Amygdala (tissue), 56 donors: ENCODE data around the gene SLIT1.

Experiments used
- DNase-seq, 56 donors: peaks; one replicate each; lab custom pipeline; 2025; lab: John Stamatoyannopoulos, UW

Gene SLIT1

DNA sequence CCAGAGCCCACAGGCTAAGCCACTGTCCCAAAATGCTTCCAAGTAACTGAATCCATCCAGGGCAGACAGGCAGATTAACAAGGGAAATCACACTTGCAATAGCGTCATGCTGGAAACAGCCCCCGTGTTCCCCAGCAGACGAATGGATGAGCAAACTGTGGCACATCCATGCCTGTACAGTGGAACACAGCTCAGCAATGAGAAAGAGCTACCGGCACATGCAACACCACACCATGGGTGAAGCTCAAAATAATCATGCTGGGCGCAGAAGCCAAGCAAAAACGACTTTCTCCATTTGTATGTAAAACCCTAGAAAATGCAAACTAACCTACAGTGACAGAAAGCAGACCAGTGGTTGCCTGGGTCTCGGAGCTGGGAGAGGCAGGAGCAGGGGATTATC lies 153.1 kb downstream of the SLIT1 start:
- DNase-seq = no peak

DNA sequence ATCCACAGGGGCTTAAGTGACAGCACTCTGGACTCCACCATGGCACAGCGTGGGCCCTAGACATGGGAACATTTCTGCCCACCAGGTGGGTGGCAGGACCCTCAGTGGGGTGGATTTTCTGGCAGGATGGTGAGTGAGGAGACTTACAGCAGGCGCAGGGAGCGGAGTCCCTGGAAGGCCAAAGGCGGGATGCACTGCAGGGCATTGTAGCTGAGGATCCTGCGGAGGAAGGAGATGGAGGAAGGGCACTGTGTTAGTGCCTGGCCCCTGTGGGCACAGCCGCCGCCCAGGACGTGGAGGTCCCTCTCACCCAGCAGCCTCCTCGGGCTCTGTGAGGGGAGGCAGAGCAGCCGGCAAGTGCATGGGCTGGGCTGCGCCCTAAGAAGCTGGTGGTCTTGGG lies 154.3 kb downstream of the SLIT1 start:
- DNase-seq = no peak

DNA sequence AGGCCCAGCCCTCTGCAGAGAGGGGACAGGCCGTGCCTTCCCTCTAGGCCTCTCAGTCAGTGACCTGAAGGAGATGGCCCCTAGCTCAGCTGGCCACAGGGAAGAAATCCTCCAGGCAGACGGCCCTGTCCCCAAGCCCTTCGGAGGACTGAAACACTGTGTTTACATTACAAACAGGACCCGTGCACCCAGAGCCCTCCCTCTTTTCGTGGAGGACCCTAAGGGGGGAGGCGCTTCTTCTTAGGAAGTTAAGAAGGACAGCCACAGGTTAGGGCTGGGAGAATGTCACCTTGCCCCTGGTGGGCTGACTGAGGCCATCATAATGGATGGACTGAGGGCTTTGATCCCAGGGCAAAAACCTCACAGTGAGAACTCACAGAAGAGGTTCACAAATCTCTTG lies 154.9 kb downstream of the SLIT1 start:
- no peak for DNase-seq

- no peak for DNase-seq
These were observed 156.5 kb downstream of the SLIT1 start for GRCh38 chr10:97029271-97029670.

DNA sequence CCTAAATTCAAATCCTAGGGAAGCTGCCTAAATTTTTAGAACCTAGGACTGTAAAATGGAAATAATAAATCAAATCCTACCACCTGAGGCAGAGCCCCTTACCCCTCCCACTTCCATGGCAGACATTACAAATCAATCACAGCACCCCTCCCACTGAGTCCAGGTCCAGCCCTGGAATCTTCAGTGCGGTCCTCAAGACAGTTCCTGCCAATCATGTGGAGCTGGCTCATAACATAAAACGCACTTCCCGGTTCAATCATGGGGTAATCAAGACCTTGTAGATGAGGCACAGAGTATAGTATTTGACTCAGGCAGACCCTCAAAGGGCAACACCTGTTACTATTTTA lies 157.0 kb downstream of the SLIT1 start:
- DNase-seq = no peak

GRCh38 chr10:97028126-97028831 lies 157.5 kb downstream of the SLIT1 start:
- DNase-seq = no peak

DNA sequence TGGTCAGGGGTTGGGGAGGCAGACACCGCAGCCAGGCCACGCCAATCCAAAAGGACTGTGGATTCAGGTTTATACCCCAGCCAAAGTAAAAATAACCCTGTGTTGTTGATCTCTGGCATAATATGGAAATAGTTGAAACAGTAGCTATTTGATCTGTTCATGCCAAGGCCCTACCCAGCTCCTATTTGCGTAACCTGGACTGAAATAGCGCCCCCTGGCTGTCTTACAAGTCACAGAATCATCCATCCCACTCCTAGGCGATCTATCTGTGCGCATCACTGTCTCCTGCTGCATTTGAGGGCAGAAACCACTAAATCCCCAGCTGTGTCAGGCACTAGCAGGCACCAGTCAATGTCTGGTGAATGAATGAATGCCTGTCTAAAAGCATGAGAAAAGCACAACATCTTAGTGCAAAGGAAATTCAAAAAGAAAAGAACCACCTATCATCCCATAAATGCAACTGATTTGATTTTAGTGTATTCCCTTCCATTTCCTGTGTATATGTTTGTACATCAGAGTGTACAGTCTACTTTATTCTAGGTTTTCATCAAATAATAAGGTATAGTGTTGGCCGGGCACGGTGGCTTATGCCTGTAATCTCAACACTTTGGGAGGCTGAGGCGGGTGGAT lies 160.0 kb downstream of the SLIT1 start:
- DNase-seq = peak in 36 of 56 donors; percentile 4 to 80 (median 38)

DNA sequence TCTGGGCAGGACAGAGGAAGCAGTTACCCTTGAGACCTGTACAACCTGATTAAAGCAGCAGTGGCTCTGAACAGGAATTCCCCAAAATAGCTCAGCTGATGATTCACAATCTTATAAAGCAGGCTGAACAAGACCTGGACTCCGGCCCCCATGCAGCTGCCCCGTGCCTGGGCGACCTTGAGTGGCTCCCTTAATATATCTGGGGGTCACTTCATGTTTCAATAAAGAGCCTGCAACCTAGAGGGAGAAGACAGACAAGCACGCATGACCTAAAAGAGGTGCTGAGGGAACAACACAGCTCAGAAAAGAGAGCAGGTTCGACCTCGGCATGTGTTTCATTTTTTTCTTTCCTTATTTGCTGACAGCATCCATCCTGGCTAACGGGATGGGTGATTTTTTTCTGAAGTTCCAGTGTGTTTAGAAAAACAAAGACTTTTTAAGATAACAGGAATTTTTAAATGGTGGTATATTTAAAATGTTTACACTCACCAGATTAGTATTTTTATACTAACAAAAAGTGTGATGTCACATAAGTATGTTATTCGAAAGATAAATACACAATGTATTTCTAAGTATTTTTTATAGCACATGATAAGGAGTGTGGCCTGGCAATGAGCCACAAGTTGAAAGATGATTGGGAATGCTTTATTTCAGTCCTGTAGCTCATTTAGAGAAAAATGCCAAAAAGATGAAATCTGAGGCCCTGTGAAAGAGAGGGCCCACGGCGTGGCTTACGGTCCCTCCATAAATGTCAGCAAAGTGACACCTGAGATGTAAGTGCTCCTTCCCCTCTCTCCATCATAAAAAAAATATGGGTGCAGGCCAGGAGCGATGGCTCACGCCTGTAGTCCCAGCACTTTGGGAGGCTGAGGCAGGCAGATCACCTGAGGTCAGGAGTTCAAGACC lies 161.3 kb downstream of the SLIT1 start:
- DNase-seq = no peak

DNA sequence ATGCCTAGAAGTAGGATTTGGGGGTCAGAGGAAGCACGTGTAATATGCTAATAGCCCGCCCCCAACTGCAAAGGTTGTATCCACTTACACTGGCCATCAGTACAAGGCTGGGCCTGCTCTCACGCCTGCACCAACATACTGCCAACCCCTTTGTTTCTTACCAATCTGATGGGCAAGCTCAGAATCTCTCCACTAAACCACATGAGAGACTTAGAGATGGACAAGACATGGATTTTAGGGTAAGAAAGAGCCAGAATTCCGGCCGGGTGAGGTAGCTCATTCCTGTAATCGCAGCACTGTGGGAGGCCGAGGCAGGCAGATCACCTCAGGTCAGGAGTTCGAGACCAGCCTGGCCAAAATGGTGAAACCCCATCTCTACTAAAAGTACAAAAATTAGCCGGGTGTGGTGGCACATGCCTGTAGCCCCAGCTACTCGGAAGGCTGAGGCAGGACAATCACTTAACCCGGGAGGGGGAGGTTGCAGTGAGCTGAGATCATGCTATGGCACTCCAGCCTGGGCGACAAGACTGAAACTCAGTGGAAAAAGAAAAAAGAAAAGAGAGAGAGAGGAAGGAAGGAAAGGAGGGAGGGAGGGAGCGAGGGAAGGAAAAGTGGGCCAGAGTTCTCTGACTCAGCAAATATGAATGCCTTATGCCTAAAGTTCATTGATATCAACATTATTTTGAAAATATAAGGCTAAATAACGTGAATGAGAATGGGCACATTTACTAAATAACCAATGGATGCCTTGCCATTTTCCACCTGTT lies 162.2 kb downstream of the SLIT1 start:
- DNase-seq = no peak

GRCh38 chr10:97022616-97023015 lies 163.1 kb downstream of the SLIT1 start:
- no peak for DNase-seq

- DNase-seq = peak in 23 of 56 donors; percentile 11 to 64 (median 34)
These were observed 165.0 kb downstream of the SLIT1 start for GRCh38 chr10:97020452-97021400.

DNA sequence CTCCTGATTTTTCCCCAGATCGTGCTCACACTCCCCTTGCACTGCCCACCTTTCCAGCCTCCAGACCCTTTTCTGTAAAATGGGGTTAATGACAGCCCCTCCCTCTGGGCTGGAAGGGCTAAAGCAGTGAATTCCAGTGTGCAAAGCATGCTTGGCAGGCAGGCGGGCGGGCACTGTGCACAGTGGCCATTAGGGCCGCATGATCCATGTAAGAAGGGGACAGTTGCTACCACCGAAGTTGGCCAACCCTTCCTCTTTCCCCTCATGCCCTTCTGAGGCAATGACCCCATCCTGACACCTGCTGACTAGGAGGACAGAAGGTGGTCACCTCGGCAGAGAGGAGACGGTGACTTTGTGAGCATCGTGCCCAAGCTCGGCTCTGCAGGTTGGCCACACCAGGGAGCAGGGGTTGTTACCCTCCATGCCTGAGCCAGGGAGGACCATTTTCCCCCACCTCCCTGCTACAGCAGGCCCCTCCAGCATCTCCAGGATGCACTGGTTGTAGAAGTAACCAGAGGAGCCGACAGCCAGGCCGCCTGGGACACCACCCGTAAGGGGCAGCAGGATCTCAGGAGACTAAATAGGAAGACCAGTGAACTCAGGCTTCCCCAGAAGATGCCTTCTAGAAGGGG lies 166.4 kb downstream of the SLIT1 start:
- no peak for DNase-seq

GRCh38 chr10:97018251-97019212 lies 167.2 kb downstream of the SLIT1 start:
- DNase-seq = no peak

- peak in 1 of 56 donors; percentile 29 for DNase-seq
These were observed 168.3 kb downstream of the SLIT1 start for GRCh38 chr10:97017474-97017903.

DNA sequence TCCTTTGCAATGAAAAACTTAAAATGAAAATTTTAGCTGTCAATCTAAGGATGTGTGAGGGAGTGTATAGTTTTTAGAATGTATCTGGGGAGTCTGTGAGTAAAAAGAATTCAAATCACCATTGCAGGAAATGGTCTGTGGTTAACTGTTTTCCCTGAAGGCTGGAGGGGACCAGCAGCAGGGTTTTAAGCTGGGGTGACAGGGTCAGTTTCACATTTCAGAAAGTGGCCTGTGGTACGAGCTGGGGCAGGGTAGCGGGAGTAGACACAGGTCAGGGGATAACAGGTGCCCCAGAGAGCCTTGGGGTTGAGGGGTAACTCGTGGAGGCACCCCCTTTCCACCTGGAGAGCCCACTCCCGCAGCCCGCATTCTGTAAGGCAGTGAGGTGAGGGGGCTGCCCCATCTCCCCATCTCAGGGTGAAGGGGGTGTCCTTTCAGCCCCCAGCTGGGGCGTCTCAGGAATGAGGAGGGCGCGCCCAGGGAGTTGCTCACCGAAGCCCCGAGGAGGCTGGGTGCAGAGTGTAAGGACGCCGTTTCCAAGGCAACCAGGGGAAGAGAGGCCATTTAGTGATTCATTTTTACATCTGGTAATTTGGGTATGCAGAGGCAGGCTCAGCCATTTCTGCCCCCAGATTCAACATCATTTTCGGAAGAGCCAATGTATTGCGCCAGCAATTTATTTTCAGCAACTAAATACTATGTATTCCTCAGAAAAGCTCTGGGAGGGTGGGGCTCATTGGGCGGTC lies 168.9 kb downstream of the SLIT1 start:
- DNase-seq = peak in 4 of 56 donors; percentile 12 to 77 (median 33)

DNA sequence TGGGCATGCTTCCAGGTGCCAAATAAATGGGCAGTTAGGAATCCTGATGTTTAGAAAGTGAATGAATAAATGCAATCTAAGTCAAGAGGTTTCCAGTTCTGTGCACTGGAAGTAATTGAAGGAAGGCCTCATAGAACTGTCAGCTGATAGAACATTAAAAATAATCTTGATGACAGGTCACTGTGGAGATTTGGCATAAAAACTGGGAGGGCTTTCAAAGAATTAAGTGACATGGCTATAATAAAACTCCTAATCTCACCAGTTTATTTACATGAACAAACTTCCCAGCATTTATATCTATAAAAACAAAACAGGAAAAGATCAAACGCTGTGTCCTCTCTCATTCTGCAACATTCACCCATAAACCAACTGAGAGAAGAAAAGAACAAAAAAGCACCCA lies 170.5 kb downstream of the SLIT1 start:
- no peak for DNase-seq

- no peak for DNase-seq
These were observed 171.8 kb downstream of the SLIT1 start for GRCh38 chr10:97013983-97014382.
